GM20431 (cell line): Measurements from ENCODE around the gene RPL36.
"Not testable (repeated sequence)": the region's sequence is repeated elsewhere in the genome, so short reads cannot be mapped to it uniquely, and the experiment has no call there.

Experiments
- in situ Hi-C: fragments of 300-500 bp; cut with MseI, MboI; formaldehyde crosslinking; loops from one replicate; pipeline ENCODE4 v1.15.0; 2020; ENCODE audit warnings: low sequenced_read_pairs; ENCODE audit not compliant: unreplicated experiment

Gene RPL36

GRCh38 chr19:5733172-5733571, 43.1 kb downstream of the RPL36 start:
- in situ Hi-C loops = not testable (repeated sequence)

- in situ Hi-C loops = no loop called here
Observed at GRCh38 chr19:5738423-5738822, 48.3 kb downstream of the RPL36 start.
